ENCODE measurements around the gene GNB2. TPM values are rescaled to one million over a fixed set of nuclear protein-coding genes. Genes with fewer than 3 reads are reported as not detected.

Gene GNB2
- total RNA-seq, 1 experiment from 2014 or later: 299 TPM

GRCh38 chr7:100639995-100640516, 33.5 kb upstream of the GNB2 start:
- no TSS peak for BruUV-seq (replicated peaks)
- Histone ChIP-seq H3K79me2 (ENCODE audit: low read depth) (no peaks in the 10 kb centered on the region), H2AFZ (no peak overlapping the region), H3K4me3 (no peak overlapping the region), H3K4me1 (replicated peaks; ENCODE audit: insufficient read depth) (no peaks in the 10 kb centered on the region), H3K4me2 (no peak overlapping the region), H3K9me2 (ENCODE audit: insufficient read depth) (no peaks in the 10 kb centered on the region), H3K9me3 (ENCODE audit: insufficient read depth, low read depth) (no peaks in the 10 kb centered on the region), H4K20me1 (ENCODE audit: insufficient read depth) (no peaks in the 10 kb centered on the region), H3K27me3 (ENCODE audit: insufficient read depth, low read depth) (no peaks in the 10 kb centered on the region), H3K36me3 (ENCODE audit: low read depth) (no peaks in the 10 kb centered on the region), H3F3A (ENCODE audit: insufficient read depth, low read depth) (peaks cover 11% of the 10 kb centered on the region), H3K27ac (no peak overlapping the region)
- POLR2A ChIA-PET (ENCODE audit: unreplicated experiment): no interaction called here
- TF ChIP-seq EZH2 (IDR thresholded peaks at IDR 0.05; ENCODE audit: low read depth): no peak
- no peak for TF ChIP-seq CTCF (conservative IDR thresholded peaks at IDR 0.05)
- DNase-seq: no peak
- CTCF ChIA-PET: interaction anchor here (0.6 kb wide), 1 partner anchor 187 kb away, joined by 9 read pairs; the partner anchor contains the start of gene EPHB4
- intact Hi-C loops (cut with micrococcal nuclease; ENCODE audit: unreplicated experiment): no loop called here

GRCh38 chr7:100640517-100641440, 32.8 kb upstream of the GNB2 start:
- Histone ChIP-seq H2AFZ (no peak overlapping the region), H3K4me3 (no peak overlapping the region), H3K36me3 (ENCODE audit: low read depth) (no peaks in the 10 kb centered on the region), H3K27ac (no peak overlapping the region), H3K9me3 (ENCODE audit: insufficient read depth, low read depth) (no peaks in the 10 kb centered on the region), H3K79me2 (ENCODE audit: low read depth) (no peaks in the 10 kb centered on the region), H3K4me2 (no peak overlapping the region), H3K4me1 (replicated peaks; ENCODE audit: insufficient read depth) (no peaks in the 10 kb centered on the region), H3F3A (ENCODE audit: insufficient read depth, low read depth) (peaks cover 11% of the 10 kb centered on the region), H4K20me1 (ENCODE audit: insufficient read depth) (no peaks in the 10 kb centered on the region), H3K9me2 (ENCODE audit: insufficient read depth) (no peaks in the 10 kb centered on the region), H3K27me3 (ENCODE audit: insufficient read depth, low read depth) (no peaks in the 10 kb centered on the region)
- no TSS peak for BruUV-seq (replicated peaks)
- POLR2A ChIA-PET (ENCODE audit: unreplicated experiment): no interaction called here
- no peak for DNase-seq
- intact Hi-C loops (cut with micrococcal nuclease; ENCODE audit: unreplicated experiment): no loop called here
- TF ChIP-seq EZH2 (IDR thresholded peaks at IDR 0.05; ENCODE audit: low read depth) (no peak), CTCF (conservative IDR thresholded peaks at IDR 0.05) (no peak)
- CTCF ChIA-PET: no interaction called here

- Histone ChIP-seq H4K20me1 (ENCODE audit: insufficient read depth) (no peaks in the 10 kb centered on the region), H3F3A (ENCODE audit: insufficient read depth, low read depth) (peaks cover 8% of the 10 kb centered on the region), H3K4me1 (replicated peaks; ENCODE audit: insufficient read depth) (no peaks in the 10 kb centered on the region), H3K36me3 (ENCODE audit: low read depth) (no peaks in the 10 kb centered on the region), H3K9me3 (ENCODE audit: insufficient read depth, low read depth) (no peaks in the 10 kb centered on the region), H3K27ac (no peak within 1 kb of the TSS), H3K27me3 (ENCODE audit: insufficient read depth, low read depth) (no peaks in the 10 kb centered on the region), H2AFZ (no peak within 1 kb of the TSS), H3K9me2 (ENCODE audit: insufficient read depth) (no peaks in the 10 kb centered on the region), H3K4me3 (no peak within 1 kb of the TSS), H3K4me2 (no peak within 1 kb of the TSS), H3K79me2 (ENCODE audit: low read depth) (no peaks in the 10 kb centered on the region)
- intact Hi-C loops (cut with micrococcal nuclease; ENCODE audit: unreplicated experiment): no loop called here
- BruUV-seq (replicated peaks): no TSS peak
- TF ChIP-seq EZH2 (IDR thresholded peaks at IDR 0.05; ENCODE audit: low read depth): no peak
- no peak for TF ChIP-seq CTCF (conservative IDR thresholded peaks at IDR 0.05)
- ChIA-PET POLR2A (ENCODE audit: unreplicated experiment) (no interaction called here), CTCF (no interaction called here)
- DNase-seq: no peak
Observed at GRCh38 chr7:100641463-100641859, 32.1 kb upstream of the GNB2 start, which contains the start of gene TFR2. TFR2 (minus strand) TSS chr7:100641552; CDS start chr7:100641509, 43 bp downstream.

Data from PC-9 (cell line).